HG03521 (cell line): ENCODE results near the gene HRH2.
"Not testable (repeated sequence)": the region's sequence is repeated elsewhere in the genome, so short reads cannot be mapped to it uniquely, and the experiment has no call there.

ENCODE experiments used
- ATAC-seq: cut with Tn5 transposase; IDR thresholded peaks from one replicate; pipeline ENCODE4 v1.9.1; 2021; ENCODE audit warnings: mild to moderate bottlenecking, moderate library complexity; ENCODE audit not compliant: unreplicated experiment

The HRH2 gene

DNA sequence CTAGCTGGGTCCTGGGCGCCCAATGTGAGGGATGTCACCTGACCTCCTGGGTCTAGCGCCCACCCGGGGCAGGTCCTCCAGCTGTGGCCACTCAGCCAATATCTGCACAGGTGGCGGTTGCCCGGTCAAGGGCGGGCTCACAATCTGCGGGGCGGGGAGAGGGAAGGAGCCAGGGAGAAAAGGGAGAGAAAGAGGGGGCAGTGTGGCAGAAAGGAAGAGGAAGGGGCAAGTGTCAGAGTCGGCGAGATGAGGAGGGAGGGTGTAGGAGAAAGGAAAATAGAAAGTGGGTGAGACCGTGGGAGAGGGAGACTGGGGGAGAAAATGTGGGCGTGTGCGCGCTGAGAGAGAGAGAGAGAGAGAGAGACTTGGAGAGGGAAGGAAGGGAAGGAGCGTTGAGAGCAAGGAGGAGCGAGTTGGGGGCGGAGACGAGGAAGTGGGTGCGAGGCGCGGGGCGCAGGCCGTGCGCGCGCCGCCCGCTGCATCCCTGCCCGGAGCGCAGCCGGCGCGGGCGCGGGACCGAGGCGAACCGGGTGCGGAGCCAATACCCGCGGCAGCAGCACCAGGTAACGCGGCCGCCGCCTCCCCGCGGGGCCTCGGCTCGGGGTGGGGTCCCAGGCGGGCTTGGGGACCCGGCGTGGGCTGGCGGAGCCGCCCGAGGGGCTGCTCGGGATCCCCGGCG is at the start of gene HRH2:
HRH2 (plus strand) TSS at position 479 of the 679 bp plus-strand sequence. CDS start 25,163 bp downstream, outside the sequence.
- no peak for ATAC-seq

GRCh38 chr5:175609526-175609925 is 48.3 kb upstream of the HRH2 start:
- no peak for ATAC-seq

- ATAC-seq, result no peak
These were observed 47.5 kb upstream of the HRH2 start for GRCh38 chr5:175610381-175610780.

DNA sequence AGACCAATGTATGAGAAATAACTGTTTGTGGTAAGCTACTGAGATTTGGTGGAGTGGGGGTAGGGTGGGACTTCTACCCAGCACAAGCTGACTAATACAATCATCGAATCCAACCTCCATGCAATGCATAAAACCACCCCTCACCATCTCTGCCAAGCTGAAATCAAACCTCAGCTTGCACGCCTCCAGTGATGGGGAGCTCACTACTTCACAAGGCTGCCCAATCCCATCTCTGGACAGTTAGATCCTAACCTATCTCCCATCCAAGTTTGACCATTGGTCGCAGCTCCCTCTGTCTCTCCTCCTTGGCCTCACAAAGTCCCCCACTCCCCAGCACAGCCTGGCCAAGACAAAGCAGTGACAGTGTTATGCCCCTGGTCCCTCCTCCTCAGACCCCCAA is 47.0 kb upstream of the HRH2 start:
- no peak for ATAC-seq

DNA sequence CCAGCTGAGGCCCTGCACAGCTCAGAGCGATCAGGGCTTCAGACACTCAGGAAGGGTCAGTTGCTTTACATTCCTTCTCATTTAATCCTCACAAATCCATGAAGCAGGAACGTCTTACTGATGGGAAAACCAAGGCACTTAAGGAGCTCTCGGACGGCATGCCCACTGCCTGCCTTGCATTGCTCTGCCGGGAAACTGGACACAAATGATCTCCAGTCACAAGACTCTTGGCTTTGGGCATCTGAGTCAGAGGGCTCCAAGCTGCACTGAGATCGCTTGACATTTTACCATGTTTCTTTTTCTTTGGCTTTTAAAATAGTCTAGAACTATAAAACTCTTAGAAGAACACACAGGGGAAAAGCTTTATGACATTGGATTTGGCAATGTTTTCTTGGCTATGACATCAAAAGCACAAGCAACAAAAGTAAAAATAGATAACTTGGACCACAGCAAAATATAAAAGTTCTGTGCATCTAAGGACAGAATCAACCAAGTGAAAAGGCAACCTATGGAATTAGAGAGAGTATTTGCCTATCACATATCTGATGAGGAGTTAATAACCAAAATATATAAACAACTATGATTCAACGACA is 43.6 kb upstream of the HRH2 start:
- ATAC-seq, result no peak

DNA sequence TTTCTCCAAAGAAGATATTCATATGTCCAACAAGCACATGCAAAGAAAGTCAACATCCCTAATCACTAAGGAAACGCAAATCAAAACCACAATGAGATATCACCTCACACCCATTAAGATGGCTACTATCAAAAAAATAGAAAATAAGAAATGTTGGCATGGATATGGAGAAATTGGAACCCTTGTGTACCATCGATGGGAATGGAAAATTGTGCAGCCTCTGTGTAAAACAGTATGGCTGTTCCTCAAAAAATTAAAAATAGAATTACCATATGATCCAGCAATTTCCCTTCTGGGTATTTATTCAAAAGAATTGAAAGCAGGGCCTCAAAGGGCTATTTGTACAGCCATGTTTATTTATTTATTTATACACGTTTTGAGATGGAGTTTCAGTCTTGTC is 43.0 kb upstream of the HRH2 start:
- no peak for ATAC-seq

DNA sequence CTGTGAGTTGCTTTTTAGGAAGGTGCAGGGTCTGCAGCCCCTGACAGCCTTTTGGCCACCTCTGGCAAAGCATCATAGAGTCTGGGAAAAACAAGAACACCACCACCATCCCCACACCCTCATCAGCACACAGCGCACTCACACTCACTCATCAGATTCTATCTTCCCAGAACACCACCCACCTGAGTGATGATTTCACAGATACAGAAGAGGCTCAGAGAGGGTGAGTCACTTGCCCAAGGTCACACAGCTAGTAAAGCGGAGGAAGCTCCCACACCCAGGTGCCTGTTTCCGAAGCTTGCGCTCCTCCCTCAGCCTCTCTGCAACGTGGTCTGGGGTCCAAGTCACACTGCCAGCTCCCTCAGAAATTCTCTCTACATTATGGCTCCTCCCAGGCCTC is 41.8 kb upstream of the HRH2 start:
- no peak for ATAC-seq

- not testable (repeated sequence) for ATAC-seq
These were observed 41.3 kb upstream of the HRH2 start for GRCh38 chr5:175616527-175616926.

DNA sequence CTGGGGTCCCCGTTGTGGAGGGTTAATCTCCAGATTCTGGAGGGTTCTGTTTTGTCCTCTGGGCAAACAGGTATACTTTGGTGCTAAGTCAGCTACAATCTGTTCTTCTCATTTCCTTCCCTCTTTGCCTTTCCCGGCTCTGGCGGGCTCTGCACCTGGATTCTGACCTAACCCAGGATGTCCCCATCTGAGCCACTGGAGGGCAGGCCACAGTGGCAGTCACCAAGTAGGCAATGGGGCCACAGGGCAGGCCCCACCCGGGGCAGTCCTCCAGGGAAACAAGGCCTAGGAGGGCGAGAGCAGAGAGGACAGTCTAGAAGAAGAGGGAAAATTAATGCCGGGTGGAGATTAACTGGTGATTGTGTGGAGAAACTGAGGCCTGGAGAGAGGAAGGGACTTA is 40.4 kb upstream of the HRH2 start:
- ATAC-seq, result no peak

GRCh38 chr5:175620527-175620926 is 37.3 kb upstream of the HRH2 start:
- no peak for ATAC-seq

DNA sequence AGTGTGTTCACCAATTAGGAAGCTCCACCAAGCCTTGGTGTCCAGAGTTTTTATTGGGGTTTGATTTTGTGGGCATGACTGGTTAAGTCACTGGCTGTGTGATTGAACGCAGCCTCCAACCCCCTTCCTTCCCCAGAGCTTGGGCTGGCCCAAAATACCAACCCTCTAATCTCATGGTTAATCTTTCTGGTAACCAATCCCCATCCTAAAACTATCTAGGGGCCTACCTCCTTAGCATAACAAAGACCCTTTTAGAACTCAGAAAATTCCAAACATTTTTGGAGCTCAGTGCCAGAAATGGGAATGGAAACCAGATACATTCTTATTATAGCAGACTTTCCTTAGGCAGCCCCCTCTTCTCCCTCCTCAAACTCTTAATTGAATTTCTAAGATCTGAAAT is 35.9 kb upstream of the HRH2 start:
- no peak for ATAC-seq

- ATAC-seq, result no peak
These were observed 34.8 kb upstream of the HRH2 start for GRCh38 chr5:175623088-175623487.

- no peak for ATAC-seq
These were observed 33.6 kb upstream of the HRH2 start for GRCh38 chr5:175624316-175624715.

GRCh38 chr5:175627005-175627404 is 30.9 kb upstream of the HRH2 start:
- ATAC-seq, result no peak

DNA sequence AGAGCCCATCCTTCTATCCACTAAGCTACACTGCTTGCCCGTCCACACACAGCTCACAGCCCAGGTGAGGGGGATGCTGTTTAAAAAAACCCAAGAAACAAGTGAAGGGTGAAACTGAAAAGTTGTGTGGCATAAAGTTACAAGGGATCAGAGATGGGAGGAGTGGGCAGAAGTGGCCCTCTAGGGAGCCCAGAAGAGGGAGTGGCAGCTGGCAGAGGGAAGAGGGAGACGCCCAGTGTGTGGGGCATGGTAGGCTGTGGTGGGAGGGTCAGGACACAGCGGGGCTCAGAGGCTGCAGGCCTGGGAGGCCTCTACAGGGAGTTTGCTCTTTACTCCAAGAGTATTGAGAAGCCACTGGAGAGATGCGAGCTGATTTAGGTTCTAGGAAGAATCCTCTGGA is 30.1 kb upstream of the HRH2 start:
- no peak for ATAC-seq

DNA sequence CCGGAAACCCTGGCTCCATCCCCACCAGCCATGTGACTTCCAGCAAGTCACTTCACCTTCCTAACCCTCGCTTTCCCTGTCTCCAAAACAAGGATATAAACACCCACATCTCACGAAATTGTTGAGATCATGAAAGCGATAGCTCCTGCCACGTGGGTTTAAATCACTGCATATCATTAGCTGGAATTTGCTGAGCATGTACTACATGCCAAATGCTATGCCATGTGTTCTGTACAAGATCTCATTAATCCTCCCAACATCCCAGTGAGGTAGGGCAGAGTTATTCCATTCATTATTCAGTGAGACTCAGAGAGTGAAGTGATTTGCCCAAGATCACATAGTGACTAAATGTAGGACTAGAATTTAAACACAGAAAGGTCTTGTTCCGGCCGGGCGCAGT is 29.2 kb upstream of the HRH2 start:
- ATAC-seq, result no peak

- no peak for ATAC-seq
These were observed 28.6 kb upstream of the HRH2 start for GRCh38 chr5:175629261-175629660.

DNA sequence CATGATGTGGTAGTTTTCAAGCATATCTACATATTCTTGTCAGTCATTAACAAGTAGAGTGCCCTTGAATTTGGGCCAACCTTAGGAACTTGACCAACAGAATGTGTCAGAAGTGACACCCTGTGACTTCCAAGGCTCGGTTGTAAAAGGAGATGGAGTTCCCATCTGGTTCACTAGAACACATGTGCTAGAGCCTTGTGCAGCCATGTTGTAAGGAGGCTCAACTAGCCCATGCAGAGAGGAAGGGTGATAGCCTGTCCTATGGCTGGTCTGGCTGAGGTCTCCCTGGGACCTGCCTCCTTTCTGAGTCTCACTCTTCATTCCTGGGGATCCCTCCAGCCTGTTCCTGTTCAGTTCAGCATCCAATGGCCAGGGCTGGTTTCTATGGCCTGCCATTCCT is 28.1 kb upstream of the HRH2 start:
- ATAC-seq, result no peak

DNA sequence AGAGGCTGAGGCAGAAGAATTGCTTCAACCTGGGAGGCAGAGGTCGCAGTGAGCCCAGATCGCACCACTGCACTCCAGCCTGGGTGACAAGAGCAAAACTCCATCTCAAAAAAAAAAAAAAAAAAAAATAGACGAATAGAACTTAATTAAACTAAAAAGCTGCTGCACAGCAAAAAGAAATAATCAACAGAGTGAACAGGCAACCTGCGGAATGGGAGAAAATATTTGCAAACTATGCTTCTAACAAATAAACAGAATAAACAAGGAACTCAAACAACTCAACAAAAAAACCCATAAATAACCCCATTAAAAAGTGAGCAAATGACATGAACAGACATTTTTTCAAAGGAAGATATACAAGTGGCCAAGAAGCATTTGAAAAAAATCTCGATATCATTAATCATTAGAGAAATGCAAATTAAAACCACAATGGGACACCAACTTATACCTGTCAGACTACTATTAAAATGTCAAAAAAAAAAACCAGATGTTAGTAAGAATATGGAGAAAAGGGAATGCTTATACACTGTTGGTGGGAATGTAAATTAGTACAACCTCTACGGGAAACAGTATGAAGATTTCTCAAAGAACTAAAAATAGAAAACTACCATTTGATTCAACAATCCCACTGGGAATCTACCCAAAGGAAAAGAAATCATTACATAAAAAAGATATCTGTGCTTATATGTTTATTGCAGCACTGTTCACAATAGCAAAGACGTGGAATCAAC is 21.9 kb upstream of the HRH2 start:
- ATAC-seq, result no peak

DNA sequence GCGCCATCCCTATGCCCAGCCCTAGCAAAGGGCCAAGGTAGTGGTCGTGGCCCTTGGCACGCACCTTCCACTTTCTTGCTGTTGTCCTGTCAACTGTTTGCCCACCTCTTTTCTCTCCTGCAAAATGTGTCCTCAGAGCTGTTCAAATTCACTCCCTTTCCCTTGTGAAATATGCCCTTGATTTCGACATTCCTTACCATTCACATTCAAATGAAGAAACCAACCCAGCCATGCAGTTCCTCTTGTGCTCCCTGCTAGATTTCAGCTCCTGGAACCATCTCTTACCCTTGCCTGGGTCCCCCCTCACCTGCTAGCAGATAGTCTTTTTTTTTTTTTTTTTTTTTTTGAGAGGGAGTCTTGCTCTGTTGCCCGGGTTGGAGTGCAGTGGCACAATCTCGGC is 19.6 kb upstream of the HRH2 start:
- ATAC-seq, result no peak

DNA sequence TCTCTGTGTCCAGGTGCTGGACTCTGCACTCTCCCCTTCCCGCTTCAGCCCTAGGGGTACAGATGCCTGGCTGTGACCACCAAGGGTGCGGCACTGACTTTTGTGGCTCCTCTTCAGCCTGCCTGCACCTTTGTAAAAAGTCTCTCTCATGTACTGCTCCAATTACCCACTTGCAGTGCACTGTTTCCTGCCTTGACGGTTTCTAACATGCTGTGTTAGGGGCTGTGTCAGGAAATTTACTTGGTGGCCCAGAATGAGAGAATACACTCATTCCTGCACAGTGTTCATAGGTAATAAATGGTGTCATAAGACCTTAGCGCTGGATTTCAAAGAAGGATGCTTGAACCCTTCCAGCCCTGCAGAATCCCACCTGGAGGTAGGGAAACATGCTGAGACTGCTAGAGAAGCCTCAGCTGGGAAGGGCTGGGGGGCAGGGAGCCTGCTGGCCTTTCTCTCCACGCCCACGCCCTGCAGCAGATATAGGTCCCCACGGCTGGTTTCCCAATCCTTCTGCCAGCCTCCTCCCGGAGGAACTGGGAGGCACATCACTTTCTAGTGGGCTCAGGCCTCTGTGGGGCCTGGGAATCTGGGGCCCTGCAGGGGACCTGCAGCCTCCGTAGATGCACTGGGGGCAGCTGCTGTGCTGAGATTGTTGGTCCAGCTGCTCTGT is 17.6 kb upstream of the HRH2 start:
- no peak for ATAC-seq

- ATAC-seq, result no peak
These were observed 14.9 kb upstream of the HRH2 start for GRCh38 chr5:175642998-175643397.
